H9 (cell line): ENCODE measurements around the gene XXYLT1. TPM values are rescaled to one million over a fixed set of nuclear protein-coding genes. Genes with fewer than 3 reads are reported as not detected.

Experiments used
- DNase-seq: peaks from one replicate; pipeline ENCODE4 v3.0.0-alpha.2; 2017
- H2AFZ ChIP-seq: one replicate; pipeline ENCODE4 v1.6.1; 2013; ENCODE audit warnings: mild to moderate bottlenecking, low read length, control low read depth, moderate library complexity
- H2AK5ac ChIP-seq: 2 replicates; pipeline ENCODE4 v1.6.1; 2013; ENCODE audit warnings: low read length, control low read depth, mixed read lengths; ENCODE audit not compliant: insufficient read length
- H2BK120ac ChIP-seq: one replicate; pipeline ENCODE4 v1.6.1; 2013; ENCODE audit warnings: low read depth, mild to moderate bottlenecking, low read length, control low read depth, inconsistent platforms; ENCODE audit not compliant: poor library complexity, severe bottlenecking
- H2BK12ac ChIP-seq: 2 replicates; pipeline ENCODE4 v1.6.1; 2013; ENCODE audit warnings: low read length, control low read depth, mixed read lengths, low read depth; ENCODE audit not compliant: insufficient read length
- H2BK15ac ChIP-seq: 2 replicates; pipeline ENCODE4 v1.6.1; 2013; ENCODE audit warnings: low read depth, low read length, control low read depth
- H2BK20ac ChIP-seq: one replicate; pipeline ENCODE4 v1.6.1; 2013; ENCODE audit warnings: low read depth, mild to moderate bottlenecking, low read length, control low read depth, inconsistent platforms; ENCODE audit not compliant: poor library complexity, severe bottlenecking
- H2BK5ac ChIP-seq: 2 replicates; pipeline ENCODE4 v1.6.1; 2013; ENCODE audit warnings: low read length, control low read depth, mixed read lengths; ENCODE audit not compliant: insufficient read length
- H3K14ac ChIP-seq: 2 replicates; pipeline ENCODE4 v1.6.1; 2013; ENCODE audit warnings: low read length, control low read depth; ENCODE audit not compliant: insufficient read depth
- H3K18ac ChIP-seq: 2 replicates; pipeline ENCODE4 v1.6.1; 2013; ENCODE audit warnings: low read depth, mild to moderate bottlenecking, mixed read lengths, low read length, control low read depth; ENCODE audit not compliant: insufficient read length
- H3K23ac ChIP-seq: 2 replicates; pipeline ENCODE4 v1.6.1; 2013; ENCODE audit warnings: low read length, control low read depth, mixed read lengths, low read depth; ENCODE audit not compliant: insufficient read length
- H3K23me2 ChIP-seq: 2 replicates; pipeline ENCODE4 v1.6.1; 2013; ENCODE audit warnings: low read depth, mild to moderate bottlenecking, mixed read lengths, low read length, control low read depth; ENCODE audit not compliant: insufficient read length, poor library complexity, severe bottlenecking
- H3K27ac ChIP-seq: 2 replicates; pipeline ENCODE4 v1.5.1; 2013; ENCODE audit warnings: low read length, control low read depth, mixed read lengths, low read depth; ENCODE audit not compliant: insufficient read length
- H3K27me3 ChIP-seq: 2 replicates; pipeline ENCODE4 v1.6.1; 2013; ENCODE audit warnings: low read length, control low read depth, inconsistent platforms; ENCODE audit not compliant: insufficient read depth
- H3K4ac ChIP-seq: 2 replicates; pipeline ENCODE4 v1.6.1; 2013; ENCODE audit warnings: low read depth, mild to moderate bottlenecking, control low read depth, inconsistent platforms, low read length, moderate library complexity
- H3K4me1 ChIP-seq: 2 replicates; pipeline ENCODE4 v1.6.1; 2013; ENCODE audit warnings: low read length, control low read depth, inconsistent platforms; ENCODE audit not compliant: insufficient read depth
- H3K4me2 ChIP-seq: 2 replicates; pipeline ENCODE4 v1.6.1; 2013; ENCODE audit warnings: low read length, control low read depth, mixed read lengths; ENCODE audit not compliant: insufficient read length, insufficient read depth
- H3K56ac ChIP-seq: 2 replicates; pipeline ENCODE4 v1.6.1; 2013; ENCODE audit warnings: low read depth, mild to moderate bottlenecking, mixed read lengths, low read length, control low read depth; ENCODE audit not compliant: insufficient read length
- H3K79me1 ChIP-seq: 2 replicates; pipeline ENCODE4 v1.6.1; 2013; ENCODE audit warnings: low read depth, mild to moderate bottlenecking, moderate library complexity, low read length, control low read depth, inconsistent platforms; ENCODE audit not compliant: insufficient read depth, poor library complexity, severe bottlenecking
- H3K79me2 ChIP-seq: 2 replicates; pipeline ENCODE4 v1.6.1; 2013; ENCODE audit warnings: low read length, control low read depth, inconsistent platforms; ENCODE audit not compliant: insufficient read depth
- H3K9ac ChIP-seq: 2 replicates; pipeline ENCODE4 v1.6.1; 2013; ENCODE audit warnings: low read length, control low read depth, mixed read lengths; ENCODE audit not compliant: insufficient read length; ENCODE audit errors: extremely low read depth
- H3K9me3 ChIP-seq: one replicate; pipeline ENCODE4 v1.6.1; 2013; ENCODE audit warnings: low read depth, low read length, inconsistent platforms; ENCODE audit not compliant: control insufficient read depth
- H3T11ph ChIP-seq: one replicate; pipeline ENCODE4 v1.6.1; 2013; ENCODE audit warnings: mild to moderate bottlenecking, low read length, control low read depth, inconsistent platforms
- H4K20me1 ChIP-seq: one replicate; pipeline ENCODE4 v1.6.1; 2013; ENCODE audit not compliant: control insufficient read depth, insufficient read length, insufficient read depth
- H4K5ac ChIP-seq: 2 replicates; pipeline ENCODE4 v1.6.1; 2013; ENCODE audit warnings: low read depth, mild to moderate bottlenecking, mixed read lengths, low read length, control low read depth; ENCODE audit not compliant: insufficient read length
- H4K8ac ChIP-seq: replicated peaks from 2 replicates; pipeline ENCODE4 v1.6.1; 2013; ENCODE audit warnings: low read length, control low read depth, mixed read lengths, low read depth; ENCODE audit not compliant: insufficient read length
- H4K91ac ChIP-seq: 2 replicates; pipeline ENCODE4 v1.6.1; 2013; ENCODE audit warnings: low read depth, mild to moderate bottlenecking, moderate library complexity, mixed read lengths, low read length, control low read depth; ENCODE audit not compliant: insufficient read length
- H3K27ac Mint-ChIP-seq, 3 experiments: 2 replicates in 2 of 3; 3 replicates in 1 of 3; pipeline ENCODE4 v1.8.0; 2020 to 2021; ENCODE audit warnings: mixed read lengths in 3 of 3, mild to moderate bottlenecking in 1 of 3, moderate library complexity in 1 of 3
- H3K27me3 Mint-ChIP-seq: 2 replicates; pipeline ENCODE4 v1.8.0; 2021; ENCODE audit warnings: low read depth, mild to moderate bottlenecking, moderate library complexity, mixed read lengths
- H3K36me3 Mint-ChIP-seq, 3 experiments: 2 replicates in 2 of 3; 3 replicates in 1 of 3; pipeline ENCODE4 v1.8.0; 2020 to 2021; ENCODE audit warnings: low read depth in 3 of 3, mixed read lengths in 3 of 3; ENCODE audit not compliant: insufficient read depth in 1 of 3
- H3K4me1 Mint-ChIP-seq, 2 experiments: 2 replicates each; pipeline ENCODE4 v1.8.0; 2020; ENCODE audit warnings: mixed read lengths in 2 of 2
- H3K4me3 Mint-ChIP-seq, 2 experiments: 2 replicates in 1 of 2; 3 replicates in 1 of 2; pipeline ENCODE4 v1.8.0; 2020 to 2021; ENCODE audit warnings: mild to moderate bottlenecking in 2 of 2, mixed read lengths in 2 of 2, moderate library complexity in 1 of 2
- H3K9me3 Mint-ChIP-seq, 2 experiments: 2 replicates in 1 of 2; 3 replicates in 1 of 2; pipeline ENCODE4 v1.8.0; 2020; ENCODE audit warnings: mild to moderate bottlenecking in 2 of 2, mixed read lengths in 2 of 2, moderate library complexity in 1 of 2
- CTCF ChIP-seq: fragments of 200-600 bp; sonication (generic); conservative IDR thresholded peaks from 3 replicates; pipeline ENCODE4 v1.8.0; 2021; ENCODE audit warnings: antibody characterized with exemption, mild to moderate bottlenecking
- WGBS: extraction: QIAGEN DNeasy Blood & Tissue Kit; methylation state at CpG from one replicate; pipeline ENCODE4 v1.1.7; 2013; ENCODE audit warnings: missing lambda C conversion rate, low lambda C conversion rate, mixed read lengths; ENCODE audit not compliant: insufficient read length; ENCODE audit errors: extremely low coverage; 5-methylcytosine and 5-hydroxymethylcytosine counted together
- total RNA-seq: library from RNA; stranded (reverse); gene quantifications from 2 replicates; pipeline ENCODE4 v1.2.1, GENCODE V29; 2021

XXYLT1 gene
- total RNA-seq, 1 experiment from 2014 or later: 22.7 TPM

- H2AFZ ChIP-seq: no peak overlapping the region
- no peak overlapping the region for H3K27ac ChIP-seq
- no peak overlapping the region for H4K5ac ChIP-seq
- H3K9me3 ChIP-seq: no peaks in the 10 kb centered on the region
- H2BK20ac ChIP-seq: no peak overlapping the region
- H3K4ac ChIP-seq: no peak overlapping the region
- no peaks in the 10 kb centered on the region for H3K23me2 ChIP-seq
- H3K4me1 Mint-ChIP-seq: peaks cover 4 to 14% of the 10 kb centered on the region in 2 experiments
- H3K4me1 ChIP-seq: no peaks in the 10 kb centered on the region
- H2BK15ac ChIP-seq: no peak overlapping the region
- no peak for DNase-seq
- H2BK5ac ChIP-seq: no peak overlapping the region
- H3K27me3 Mint-ChIP-seq: no peaks in the 10 kb centered on the region; the same call in 1 of the 2 replicates
- H3K4me2 ChIP-seq: no peak overlapping the region
- H3K56ac ChIP-seq: no peak overlapping the region
- H4K20me1 ChIP-seq: no peaks in the 10 kb centered on the region
- no CpG with 5 or more reads among the region's 16 CpGs for WGBS
- H4K91ac ChIP-seq: no peak overlapping the region
- H4K8ac ChIP-seq: no peak overlapping the region
- no peak overlapping the region for H3K23ac ChIP-seq
- H2BK120ac ChIP-seq: no peak overlapping the region
- no peaks in the 10 kb centered on the region for H3K79me1 ChIP-seq
- H3K79me2 ChIP-seq: peaks cover 2% of the 10 kb centered on the region; the same call in 1 of the 2 replicates
- no peak overlapping the region for H2BK12ac ChIP-seq
- H3K14ac ChIP-seq: no peak overlapping the region
- H3K9ac ChIP-seq: no peak overlapping the region
- H3K4me3 Mint-ChIP-seq: no peak overlapping the region
- peaks cover 6 to 18% of the 10 kb centered on the region in 2 experiments; a peak in 3 of 5 replicates for H3K9me3 Mint-ChIP-seq
- peak overlapping the region in 1 of 3 experiments; percentile 60; a peak in 1 of 7 replicates for H3K27ac Mint-ChIP-seq
- H2AK5ac ChIP-seq: no peak overlapping the region
- H3T11ph ChIP-seq: no peak overlapping the region
- no peak for TF ChIP-seq CTCF
- peaks cover 29 to 47% (median 32%) of the 10 kb centered on the region in 3 experiments for H3K36me3 Mint-ChIP-seq
- H3K18ac ChIP-seq: no peak overlapping the region
- no peaks in the 10 kb centered on the region for H3K27me3 ChIP-seq
Measured at GRCh38 chr3:195066441-195066841, 204.5 kb downstream of the XXYLT1 start.
